ENCODE data around the gene RBM10. TPM values are rescaled to one million over a fixed set of nuclear protein-coding genes. Genes with fewer than 3 reads are reported as not detected.

The RBM10 gene, protein sequence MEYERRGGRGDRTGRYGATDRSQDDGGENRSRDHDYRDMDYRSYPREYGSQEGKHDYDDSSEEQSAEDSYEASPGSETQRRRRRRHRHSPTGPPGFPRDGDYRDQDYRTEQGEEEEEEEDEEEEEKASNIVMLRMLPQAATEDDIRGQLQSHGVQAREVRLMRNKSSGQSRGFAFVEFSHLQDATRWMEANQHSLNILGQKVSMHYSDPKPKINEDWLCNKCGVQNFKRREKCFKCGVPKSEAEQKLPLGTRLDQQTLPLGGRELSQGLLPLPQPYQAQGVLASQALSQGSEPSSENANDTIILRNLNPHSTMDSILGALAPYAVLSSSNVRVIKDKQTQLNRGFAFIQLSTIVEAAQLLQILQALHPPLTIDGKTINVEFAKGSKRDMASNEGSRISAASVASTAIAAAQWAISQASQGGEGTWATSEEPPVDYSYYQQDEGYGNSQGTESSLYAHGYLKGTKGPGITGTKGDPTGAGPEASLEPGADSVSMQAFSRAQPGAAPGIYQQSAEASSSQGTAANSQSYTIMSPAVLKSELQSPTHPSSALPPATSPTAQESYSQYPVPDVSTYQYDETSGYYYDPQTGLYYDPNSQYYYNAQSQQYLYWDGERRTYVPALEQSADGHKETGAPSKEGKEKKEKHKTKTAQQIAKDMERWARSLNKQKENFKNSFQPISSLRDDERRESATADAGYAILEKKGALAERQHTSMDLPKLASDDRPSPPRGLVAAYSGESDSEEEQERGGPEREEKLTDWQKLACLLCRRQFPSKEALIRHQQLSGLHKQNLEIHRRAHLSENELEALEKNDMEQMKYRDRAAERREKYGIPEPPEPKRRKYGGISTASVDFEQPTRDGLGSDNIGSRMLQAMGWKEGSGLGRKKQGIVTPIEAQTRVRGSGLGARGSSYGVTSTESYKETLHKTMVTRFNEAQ
- total RNA-seq (2022; extraction: Qiagen RNA extraction), result 31.9 to 44.0 TPM (median 42.3 TPM) in 5 replicates

DNA sequence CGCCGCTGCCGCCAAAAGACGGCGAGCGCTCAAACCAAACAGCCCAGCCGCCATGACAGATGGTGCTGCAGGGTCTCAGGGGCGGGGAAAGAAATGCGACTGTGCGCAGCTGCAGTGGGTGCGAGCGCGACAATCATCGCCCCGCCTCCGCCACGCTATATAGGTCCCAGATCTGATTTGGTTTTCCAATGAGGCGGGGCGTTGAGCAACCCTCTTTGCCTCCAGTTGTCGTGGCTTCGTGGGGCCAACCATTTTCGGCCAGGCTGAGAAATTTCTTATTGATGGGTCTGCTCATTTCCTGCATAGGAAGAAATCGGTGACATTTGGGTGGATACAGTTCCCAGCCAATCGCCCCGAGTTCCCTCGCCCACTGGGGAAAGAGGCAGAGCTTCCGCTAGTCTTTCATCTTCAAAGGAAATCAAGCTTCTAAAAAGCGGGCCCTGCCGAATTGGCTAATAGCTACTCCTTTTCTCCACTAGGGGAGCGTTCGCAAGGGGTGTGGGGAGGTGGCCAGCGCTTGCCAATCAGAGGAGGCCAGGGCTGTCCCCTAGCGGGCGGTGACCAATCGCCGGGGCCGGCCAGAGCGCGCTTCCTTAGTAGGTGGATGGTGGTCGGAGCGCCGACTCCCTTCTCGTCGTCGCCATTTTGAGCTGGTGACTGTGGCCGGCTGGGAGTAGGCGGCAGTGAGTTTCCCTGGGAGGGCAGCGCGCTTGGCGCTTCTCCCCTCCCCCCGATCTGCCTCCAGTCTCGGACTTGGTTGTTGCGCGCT, at the start of gene RBM10, which contains the start of gene NDUFB11:
Gene RBM10 (plus strand): TSS at position 596 of the 769 bp plus-strand sequence. CDS start 2,261 bp downstream, outside the sequence.
Gene NDUFB11 (minus strand): TSS at position 77 of the 769 bp plus-strand sequence. CDS start 23 bp downstream, at position 54.

DNA sequence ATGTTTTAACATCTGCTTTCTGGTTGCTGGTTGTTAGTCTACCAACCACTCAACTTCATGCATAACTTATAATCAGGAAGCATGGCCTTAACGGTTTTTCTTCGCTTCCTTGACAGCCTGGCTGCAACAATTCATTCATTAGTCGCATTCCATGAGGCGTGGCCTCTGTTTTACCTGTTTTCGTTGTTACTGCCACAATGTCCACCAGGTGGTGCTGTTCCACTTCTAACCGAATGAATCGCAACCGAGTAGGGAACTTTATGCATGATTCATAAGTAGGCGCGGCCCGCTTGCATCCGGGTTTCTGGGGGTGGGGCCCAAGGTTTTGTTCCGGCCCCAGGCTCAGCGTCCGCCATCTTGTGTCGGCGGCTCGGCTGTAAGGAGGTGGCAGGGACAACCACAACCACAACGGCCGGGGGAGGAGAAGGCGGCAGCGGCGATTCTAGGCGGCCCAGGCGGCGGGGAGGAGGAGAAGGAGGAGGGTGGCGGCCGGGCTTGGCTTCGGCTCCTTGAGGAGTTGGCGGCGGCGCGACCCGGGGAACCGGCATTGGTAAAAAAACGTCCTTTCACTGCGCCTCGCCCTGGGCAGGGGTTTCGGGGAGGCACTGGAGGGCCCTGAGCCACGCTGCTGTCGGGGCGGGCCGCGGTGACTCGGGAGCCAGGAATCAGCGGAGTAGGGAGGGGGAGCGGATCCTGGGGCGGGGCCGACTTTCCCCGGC, 48.6 kb downstream of the RBM10 start, which contains the start of gene UBA1:
Gene UBA1 (plus strand): TSS at position 355 of the 719 bp plus-strand sequence. CDS start 4,974 bp downstream, outside the sequence.

DNA sequence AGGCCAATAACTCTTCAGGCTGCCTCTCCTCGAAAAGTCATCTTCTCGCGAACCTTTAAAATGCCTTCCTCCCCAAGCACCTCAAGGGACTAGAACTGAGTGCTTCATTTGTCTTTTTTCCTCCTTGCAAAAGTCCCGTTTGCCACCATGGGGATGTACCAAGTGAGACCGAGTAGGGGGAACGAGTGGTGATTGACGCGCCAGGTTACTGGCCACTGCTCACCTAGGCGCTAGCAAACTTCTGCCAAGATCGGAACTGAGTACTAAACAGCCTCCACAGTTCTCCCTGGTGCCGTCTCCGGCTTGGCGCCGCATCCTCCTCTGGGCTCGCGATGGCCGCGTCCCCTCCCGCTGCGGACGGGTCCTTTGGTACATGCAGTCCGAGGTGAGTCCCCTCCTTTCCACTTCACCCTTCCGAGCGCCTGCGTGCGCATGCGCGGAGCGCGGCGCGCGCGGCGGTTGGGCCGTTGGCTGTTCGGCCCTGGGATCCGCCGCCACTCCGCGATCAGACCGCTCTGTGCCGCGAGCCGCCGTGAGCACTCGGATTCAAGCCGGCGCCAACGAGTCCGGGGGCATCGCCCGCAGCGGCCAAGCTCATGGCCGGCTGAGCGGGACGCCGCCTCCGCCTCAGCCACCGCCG, 73.4 kb downstream of the RBM10 start, which contains the start of gene CDK16:
Gene CDK16 (plus strand): TSS at position 402 of the 640 bp plus-strand sequence. CDS start 4,877 bp downstream, outside the sequence.

DNA sequence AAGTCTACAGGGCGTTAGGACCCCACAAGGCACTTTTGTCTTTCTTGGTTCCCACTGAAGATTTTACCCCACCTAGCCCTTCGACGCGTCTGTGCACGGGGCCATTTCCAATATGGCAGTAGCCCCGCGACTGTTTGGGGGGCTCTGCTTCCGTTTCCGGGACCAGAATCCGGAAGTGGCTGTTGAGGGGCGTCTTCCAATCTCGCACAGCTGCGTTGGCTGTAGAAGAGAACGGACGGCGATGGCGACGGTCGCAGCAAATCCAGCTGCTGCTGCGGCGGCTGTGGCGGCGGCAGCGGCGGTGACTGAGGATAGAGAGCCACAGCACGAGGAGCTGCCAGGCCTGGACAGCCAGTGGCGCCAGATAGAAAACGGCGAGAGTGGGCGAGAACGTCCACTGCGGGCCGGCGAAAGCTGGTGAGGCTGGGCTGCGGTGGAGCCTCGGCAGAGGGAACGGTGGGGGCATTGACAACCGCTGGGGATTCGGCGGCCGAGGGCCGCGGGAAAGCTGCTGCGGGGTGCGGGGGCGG, 87.8 kb downstream of the RBM10 start, which contains the start of gene USP11:
Gene USP11 (plus strand): TSS at position 207 of the 530 bp plus-strand sequence. CDS start 35 bp downstream, at position 242.

Other genes with a start within 250 kb of the RBM10 start
- 10.4 to 14.8 TPM (median 12.2 TPM) in 5 replicates for gene JADE3, start 232.8 kb upstream of the RBM10 start, total RNA-seq (2022; extraction: Qiagen RNA extraction)
- gene RGN, start 66.8 kb upstream of the RBM10 start, total RNA-seq (2022; extraction: Qiagen RNA extraction), result 0.09 TPM in 1 of 5 replicates, not detected in the others
- gene NDUFB11, start 519 bp upstream of the RBM10 start, total RNA-seq (2022; extraction: Qiagen RNA extraction), result 140 to 183 TPM (median 170 TPM) in 5 replicates
- gene UBA1, start 48.6 kb downstream of the RBM10 start, total RNA-seq (2022; extraction: Qiagen RNA extraction), result 170 to 205 TPM (median 196 TPM) in 5 replicates
- 83.7 to 113 TPM (median 109 TPM) in 5 replicates for gene CDK16, start 73.5 kb downstream of the RBM10 start, total RNA-seq (2022; extraction: Qiagen RNA extraction)
- 47.0 to 53.2 TPM (median 52.4 TPM) in 5 replicates for gene USP11, start 87.8 kb downstream of the RBM10 start, total RNA-seq (2022; extraction: Qiagen RNA extraction)
- 0.05 TPM in 1 of 5 replicates, not detected in the others for gene ZNF157, start 225.4 kb downstream of the RBM10 start, total RNA-seq (2022; extraction: Qiagen RNA extraction)

Data from A549 treated with CORT108297 at 1 μM for 4 hours (cell line).